Measurements from ENCODE around the gene RAPGEF4. TPM values are rescaled to one million over a fixed set of nuclear protein-coding genes. Genes with fewer than 3 reads are reported as not detected.

The RAPGEF4 gene
- total and polyA plus RNA-seq, 2 of the 13 experiments (the other 11 are each of a cell fraction or from before 2014, with no cell fraction given) = 0.78 to 0.91 TPM

DNA sequence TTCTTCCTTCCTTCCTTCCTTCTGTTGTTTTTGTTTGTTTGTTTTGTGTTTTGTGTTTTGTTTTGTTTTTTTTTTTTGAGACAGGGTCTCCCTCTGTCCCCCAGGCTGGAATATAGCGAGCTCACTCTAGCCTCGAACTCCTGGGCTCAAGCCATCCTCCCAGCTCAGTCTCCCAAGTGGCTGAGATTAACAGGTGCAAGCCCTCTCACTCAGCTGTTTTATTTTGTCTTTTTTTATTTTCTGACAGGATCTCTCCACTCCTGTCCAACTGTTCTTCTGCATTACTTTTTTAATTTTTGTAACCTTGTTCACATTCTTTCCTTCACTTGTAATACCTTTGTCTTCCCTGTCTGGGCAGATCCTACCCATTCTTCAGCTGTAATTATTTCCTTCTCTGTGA, 363.6 kb downstream of the RAPGEF4 start:
- H3K4me2 ChIP-seq (ENCODE audit: low read depth, low read length) = no peak overlapping the region
- BruUV-seq (replicated peaks) = no TSS peak
- H3K4me3 ChIP-seq (replicated peaks in 1 of 3; ENCODE audit: insufficient read depth in 1 of 3, low read depth in 2 of 3, low read length in 3 of 3) = no peak overlapping the region
- no peak overlapping the region for H2AFZ ChIP-seq (ENCODE audit: low read length)
- ATAC-seq = no peak
- ChIA-PET POLR2A (no interaction called here), CTCF (ENCODE audit: low intra/inter-chr PET ratio, low total read pairs) (no interaction called here)
- 94% methylated on average over 2 of the region's 2 CpGs for WGBS (ENCODE audit: low lambda C conversion rate)
- intact Hi-C loops (cut with micrococcal nuclease; ENCODE audit: unreplicated experiment) = no loop called here
- H3K79me2 ChIP-seq (ENCODE audit: insufficient read depth, low read length) = no peaks in the 10 kb centered on the region
- H3K9me3 ChIP-seq (ENCODE audit: low read length) = no peaks in the 10 kb centered on the region
- H4K20me1 ChIP-seq (ENCODE audit: insufficient read depth, low read length) = no peaks in the 10 kb centered on the region
- H3K27me3 ChIP-seq (ENCODE audit: control insufficient read depth in 1 of 2, insufficient read depth in 2 of 2, low read length in 2 of 2) = no peaks in the 10 kb centered on the region
- DNase-seq (ENCODE audit: low spot score) = no peak
- no peak for FAIRE-seq
- H3K4me1 ChIP-seq (ENCODE audit: insufficient read depth, low read length) = peaks cover 9% of the 10 kb centered on the region
- H3K36me3 ChIP-seq (replicated peaks in 1 of 2; ENCODE audit: control insufficient read depth in 1 of 2, insufficient read depth in 2 of 2, low read length in 2 of 2) = peaks cover 0 to 3% of the 10 kb centered on the region in 2 experiments; a peak in 2 of 5 replicates
- in situ Hi-C loops (cut with HindIII; ENCODE audit: extremely low pct_ligation_motif_present, low pct_unique_long_range_greater_than_20kb) = no loop called here
- H3K27ac ChIP-seq (ENCODE audit: extremely low read length, insufficient read depth, low read length) = no peak overlapping the region
- no peak overlapping the region for H3K9ac ChIP-seq (ENCODE audit: insufficient read depth, low read depth, low read length)
- no peak for TF ChIP-seq SP1 (IDR thresholded peaks at IDR 0.05)
- no peak for TF ChIP-seq SP1 (CRISPR knock-in tag; IDR thresholded peaks at IDR 0.05)
- no peak for TF ChIP-seq STAG1 (CRISPR knock-in tag; IDR thresholded peaks at IDR 0.05)
- no peak for TF ChIP-seq KLF13 (CRISPR knock-in tag; IDR thresholded peaks at IDR 0.05)
- TF ChIP-seq, protein P1, sequence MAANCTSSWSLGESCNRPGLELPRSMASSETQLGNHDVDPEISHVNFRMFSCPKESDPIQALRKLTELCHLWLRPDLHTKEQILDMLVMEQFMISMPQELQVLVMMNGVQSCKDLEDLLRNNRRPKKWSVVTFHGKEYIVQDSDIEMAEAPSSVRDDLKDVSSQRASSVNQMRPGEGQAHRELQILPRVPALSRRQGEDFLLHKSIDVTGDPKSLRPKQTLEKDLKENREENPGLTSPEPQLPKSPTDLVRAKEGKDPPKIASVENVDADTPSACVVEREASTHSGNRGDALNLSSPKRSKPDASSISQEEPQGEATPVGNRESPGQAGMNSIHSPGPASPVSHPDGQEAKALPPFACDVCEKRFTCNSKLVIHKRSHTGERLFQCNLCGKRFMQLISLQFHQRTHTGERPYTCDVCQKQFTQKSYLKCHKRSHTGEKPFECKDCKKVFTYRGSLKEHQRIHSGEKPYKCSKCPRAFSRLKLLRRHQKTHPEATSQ (CRISPR knock-in tag; IDR thresholded peaks at IDR 0.05; ENCODE audit: borderline replicate concordance) = no peak
- no peak for TF ChIP-seq SCMH1 (CRISPR knock-in tag; IDR thresholded peaks at IDR 0.05; ENCODE audit: borderline replicate concordance)
- TF ChIP-seq NFYB (CRISPR knock-in tag; IDR thresholded peaks at IDR 0.05) = no peak
- TF ChIP-seq ZNF501 (CRISPR knock-in tag; IDR thresholded peaks at IDR 0.05) = no peak
- TF ChIP-seq ZNF567 (CRISPR knock-in tag; IDR thresholded peaks at IDR 0.05; ENCODE audit: borderline replicate concordance) = no peak
- TF ChIP-seq MED1 (CRISPR knock-in tag; IDR thresholded peaks at IDR 0.05) = no peak
- TF ChIP-seq RFX1 (IDR thresholded peaks at IDR 0.05) = no peak
- TF ChIP-seq GFI1 (CRISPR knock-in tag; IDR thresholded peaks at IDR 0.05; ENCODE audit: borderline replicate concordance) = no peak
- TF ChIP-seq, protein P2, sequence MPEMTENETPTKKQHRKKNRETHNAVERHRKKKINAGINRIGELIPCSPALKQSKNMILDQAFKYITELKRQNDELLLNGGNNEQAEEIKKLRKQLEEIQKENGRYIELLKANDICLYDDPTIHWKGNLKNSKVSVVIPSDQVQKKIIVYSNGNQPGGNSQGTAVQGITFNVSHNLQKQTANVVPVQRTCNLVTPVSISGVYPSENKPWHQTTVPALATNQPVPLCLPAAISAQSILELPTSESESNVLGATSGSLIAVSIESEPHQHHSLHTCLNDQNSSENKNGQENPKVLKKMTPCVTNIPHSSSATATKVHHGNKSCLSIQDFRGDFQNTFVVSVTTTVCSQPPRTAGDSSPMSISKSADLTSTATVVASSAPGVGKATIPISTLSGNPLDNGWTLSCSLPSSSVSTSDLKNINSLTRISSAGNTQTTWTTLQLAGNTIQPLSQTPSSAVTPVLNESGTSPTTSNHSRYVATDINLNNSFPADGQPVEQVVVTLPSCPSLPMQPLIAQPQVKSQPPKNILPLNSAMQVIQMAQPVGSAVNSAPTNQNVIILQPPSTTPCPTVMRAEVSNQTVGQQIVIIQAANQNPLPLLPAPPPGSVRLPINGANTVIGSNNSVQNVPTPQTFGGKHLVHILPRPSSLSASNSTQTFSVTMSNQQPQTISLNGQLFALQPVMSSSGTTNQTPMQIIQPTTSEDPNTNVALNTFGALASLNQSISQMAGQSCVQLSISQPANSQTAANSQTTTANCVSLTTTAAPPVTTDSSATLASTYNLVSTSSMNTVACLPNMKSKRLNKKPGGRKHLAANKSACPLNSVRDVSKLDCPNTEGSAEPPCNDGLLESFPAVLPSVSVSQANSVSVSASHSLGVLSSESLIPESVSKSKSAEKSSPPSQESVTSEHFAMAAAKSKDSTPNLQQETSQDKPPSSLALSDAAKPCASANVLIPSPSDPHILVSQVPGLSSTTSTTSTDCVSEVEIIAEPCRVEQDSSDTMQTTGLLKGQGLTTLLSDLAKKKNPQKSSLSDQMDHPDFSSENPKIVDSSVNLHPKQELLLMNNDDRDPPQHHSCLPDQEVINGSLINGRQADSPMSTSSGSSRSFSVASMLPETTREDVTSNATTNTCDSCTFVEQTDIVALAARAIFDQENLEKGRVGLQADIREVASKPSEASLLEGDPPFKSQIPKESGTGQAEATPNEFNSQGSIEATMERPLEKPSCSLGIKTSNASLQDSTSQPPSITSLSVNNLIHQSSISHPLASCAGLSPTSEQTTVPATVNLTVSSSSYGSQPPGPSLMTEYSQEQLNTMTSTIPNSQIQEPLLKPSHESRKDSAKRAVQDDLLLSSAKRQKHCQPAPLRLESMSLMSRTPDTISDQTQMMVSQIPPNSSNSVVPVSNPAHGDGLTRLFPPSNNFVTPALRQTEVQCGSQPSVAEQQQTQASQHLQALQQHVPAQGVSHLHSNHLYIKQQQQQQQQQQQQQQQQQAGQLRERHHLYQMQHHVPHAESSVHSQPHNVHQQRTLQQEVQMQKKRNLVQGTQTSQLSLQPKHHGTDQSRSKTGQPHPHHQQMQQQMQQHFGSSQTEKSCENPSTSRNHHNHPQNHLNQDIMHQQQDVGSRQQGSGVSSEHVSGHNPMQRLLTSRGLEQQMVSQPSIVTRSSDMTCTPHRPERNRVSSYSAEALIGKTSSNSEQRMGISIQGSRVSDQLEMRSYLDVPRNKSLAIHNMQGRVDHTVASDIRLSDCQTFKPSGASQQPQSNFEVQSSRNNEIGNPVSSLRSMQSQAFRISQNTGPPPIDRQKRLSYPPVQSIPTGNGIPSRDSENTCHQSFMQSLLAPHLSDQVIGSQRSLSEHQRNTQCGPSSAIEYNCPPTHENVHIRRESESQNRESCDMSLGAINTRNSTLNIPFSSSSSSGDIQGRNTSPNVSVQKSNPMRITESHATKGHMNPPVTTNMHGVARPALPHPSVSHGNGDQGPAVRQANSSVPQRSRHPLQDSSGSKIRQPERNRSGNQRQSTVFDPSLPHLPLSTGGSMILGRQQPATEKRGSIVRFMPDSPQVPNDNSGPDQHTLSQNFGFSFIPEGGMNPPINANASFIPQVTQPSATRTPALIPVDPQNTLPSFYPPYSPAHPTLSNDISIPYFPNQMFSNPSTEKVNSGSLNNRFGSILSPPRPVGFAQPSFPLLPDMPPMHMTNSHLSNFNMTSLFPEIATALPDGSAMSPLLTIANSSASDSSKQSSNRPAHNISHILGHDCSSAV (CRISPR knock-in tag; IDR thresholded peaks at IDR 0.05; ENCODE audit: borderline replicate concordance) = no peak
- TF ChIP-seq, protein P3, sequence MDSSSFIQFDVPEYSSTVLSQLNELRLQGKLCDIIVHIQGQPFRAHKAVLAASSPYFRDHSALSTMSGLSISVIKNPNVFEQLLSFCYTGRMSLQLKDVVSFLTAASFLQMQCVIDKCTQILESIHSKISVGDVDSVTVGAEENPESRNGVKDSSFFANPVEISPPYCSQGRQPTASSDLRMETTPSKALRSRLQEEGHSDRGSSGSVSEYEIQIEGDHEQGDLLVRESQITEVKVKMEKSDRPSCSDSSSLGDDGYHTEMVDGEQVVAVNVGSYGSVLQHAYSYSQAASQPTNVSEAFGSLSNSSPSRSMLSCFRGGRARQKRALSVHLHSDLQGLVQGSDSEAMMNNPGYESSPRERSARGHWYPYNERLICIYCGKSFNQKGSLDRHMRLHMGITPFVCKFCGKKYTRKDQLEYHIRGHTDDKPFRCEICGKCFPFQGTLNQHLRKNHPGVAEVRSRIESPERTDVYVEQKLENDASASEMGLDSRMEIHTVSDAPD (CRISPR knock-in tag; IDR thresholded peaks at IDR 0.05) = no peak
- TF ChIP-seq, protein P4, sequence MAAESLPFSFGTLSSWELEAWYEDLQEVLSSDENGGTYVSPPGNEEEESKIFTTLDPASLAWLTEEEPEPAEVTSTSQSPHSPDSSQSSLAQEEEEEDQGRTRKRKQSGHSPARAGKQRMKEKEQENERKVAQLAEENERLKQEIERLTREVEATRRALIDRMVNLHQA (CRISPR knock-in tag; IDR thresholded peaks at IDR 0.05) = no peak
- TF ChIP-seq MTA1 (CRISPR knock-in tag; IDR thresholded peaks at IDR 0.05; ENCODE audit: borderline replicate concordance) = no peak

Data from HepG2 (cell line).